ENCODE data around the gene PVALEF. TPM values are rescaled to one million over a fixed set of nuclear protein-coding genes. Genes with fewer than 3 reads are reported as not detected.
A peak's percentile ranks its signal among the peaks of the same experiment; 100 is the strongest.

The PVALEF gene
- total and polyA plus RNA-seq, 2 of the 13 experiments (the other 11 are each of a cell fraction or from before 2014, with no cell fraction given) = 0.18 TPM

GRCh38 chr17:81221842-81222619, 56.7 kb downstream of the PVALEF start (continued):
- TF ChIP-seq YEATS2 (CRISPR knock-in tag; IDR thresholded peaks at IDR 0.05; ENCODE audit: borderline replicate concordance) (0 out of 2 replicates have a peak, but pooled peaks have one; percentile 14), IRF1 (CRISPR knock-in tag; IDR thresholded peaks at IDR 0.05; ENCODE audit: low read depth) (peak; percentile 17; the same call in 1 of the 2 replicates), ZNF251 (CRISPR knock-in tag; IDR thresholded peaks at IDR 0.05) (no peak), ZNF280B (CRISPR knock-in tag; IDR thresholded peaks at IDR 0.05; ENCODE audit: borderline replicate concordance) (no peak; the same call in 1 of the 2 replicates), MIER2 (CRISPR knock-in tag; IDR thresholded peaks at IDR 0.05) (no peak; the same call in 1 of the 2 replicates), NBN (conservative IDR thresholded peaks at IDR 0.05) (no peak), U2AF2 (IDR thresholded peaks at IDR 0.05; ENCODE audit: low read depth, low read length) (no peak), ELF4 (CRISPR knock-in tag; IDR thresholded peaks at IDR 0.05; ENCODE audit: borderline replicate concordance) (no peak), FOXK2 (IDR thresholded peaks at IDR 0.05) (no peak), STAT5B (CRISPR knock-in tag; IDR thresholded peaks at IDR 0.05) (no peak), NFKB2 (CRISPR knock-in tag; IDR thresholded peaks at IDR 0.05; ENCODE audit: borderline replicate concordance) (peak; percentile 44; the same call in 1 of the 2 replicates), ETV6 (CRISPR knock-in tag; conservative IDR thresholded peaks at IDR 0.05) (no peak), ZNF143 (CRISPR knock-in tag; IDR thresholded peaks at IDR 0.05) (no peak), ZBTB7B (CRISPR knock-in tag; IDR thresholded peaks at IDR 0.05) (peak; percentile 37; the same call in 1 of the 2 replicates), MLX (CRISPR knock-in tag; IDR thresholded peaks at IDR 0.05) (no peak), E2F2 (CRISPR knock-in tag; IDR thresholded peaks at IDR 0.05; ENCODE audit: borderline replicate concordance) (no peak), MAX (IDR thresholded peaks at IDR 0.05) (no peak; the same call in 1 of the 2 replicates), YEATS4 (CRISPR knock-in tag; IDR thresholded peaks at IDR 0.05; ENCODE audit: borderline replicate concordance) (peak; percentile 48; the same call in 1 of the 2 replicates), ATF7 (IDR thresholded peaks at IDR 0.05) (no peak), ATF7 (CRISPR knock-in tag; IDR thresholded peaks at IDR 0.05) (no peak), ZNF264 (CRISPR knock-in tag; IDR thresholded peaks at IDR 0.05) (no peak), ZNF790 (CRISPR knock-in tag; IDR thresholded peaks at IDR 0.05; ENCODE audit: borderline replicate concordance) (0 out of 2 replicates have a peak, but pooled peaks have one; percentile 3), NFIC (IDR thresholded peaks at IDR 0.05; ENCODE audit: low read length) (no peak), UBTF (CRISPR knock-in tag; IDR thresholded peaks at IDR 0.05) (peak; percentile 57), ZNF567 (CRISPR knock-in tag; IDR thresholded peaks at IDR 0.05; ENCODE audit: borderline replicate concordance) (no peak)
